A172 (cell line): Measurements from ENCODE around the gene C22orf23. TPM values are rescaled to one million over a fixed set of nuclear protein-coding genes. Genes with fewer than 3 reads are reported as not detected.
"Not testable (repeated sequence)": the region's sequence is repeated elsewhere in the genome, so short reads cannot be mapped to it uniquely, and the experiment has no call there.

Experiments used
- DNase-seq: peaks from one replicate; pipeline ENCODE4 v3.0.0-alpha.2; 2015; ENCODE audit warnings: low spot score
- total RNA-seq: library from RNA; depleted of rRNA; stranded (reverse); fragments of >200 nt; shearing (Covaris generic); gene quantifications from 2 replicates; pipeline ENCODE4 v1.2.3, GENCODE V29; 2014

C22orf23 gene
- total RNA-seq, 1 experiment from 2014 or later = 0.10 TPM

- no peak for DNase-seq
Observed at GRCh38 chr22:37954686-37955085, 1.3 kb upstream of the C22orf23 start.

- DNase-seq = no peak
Observed at GRCh38 chr22:37953062-37953436, 352 bp downstream of the C22orf23 start.

GRCh38 chr22:37952629-37953028, 772 bp downstream of the C22orf23 start:
- DNase-seq = not testable (repeated sequence)

GRCh38 chr22:37951305-37951704, 2.1 kb downstream of the C22orf23 start:
- DNase-seq = no peak

DNA sequence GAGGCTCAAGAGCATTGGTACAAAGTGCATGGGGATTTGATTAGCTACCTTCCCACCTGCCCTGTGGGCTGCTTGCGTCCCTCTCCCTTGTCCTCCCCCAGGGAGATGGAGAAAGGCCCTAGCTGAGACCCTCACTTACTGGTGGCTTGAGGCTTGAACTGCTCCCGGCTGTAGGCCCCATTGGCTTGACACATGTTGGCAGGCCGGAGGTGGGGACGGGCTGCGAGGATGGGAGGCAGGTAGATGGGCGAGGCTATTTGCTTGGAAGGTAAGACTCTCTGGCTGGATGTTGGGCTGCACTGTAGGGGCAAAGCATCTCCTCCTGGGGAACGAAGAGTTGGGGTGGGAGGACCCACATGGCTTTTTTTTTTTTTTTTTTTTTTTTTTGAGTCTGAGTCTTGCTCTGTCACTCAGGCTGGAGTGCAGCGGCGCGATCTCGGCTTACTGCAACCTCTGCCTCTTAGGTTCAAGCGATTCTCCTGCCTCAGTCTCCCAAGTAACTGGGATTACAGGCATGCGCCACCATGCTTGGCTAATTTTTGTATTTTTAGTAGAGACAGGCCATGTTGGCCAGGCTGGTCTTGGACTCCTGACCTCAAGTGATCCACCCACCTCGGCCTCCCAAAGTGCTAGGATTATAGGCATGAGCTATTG, 6.1 kb downstream of the C22orf23 start:
- DNase-seq = not testable (repeated sequence)

GRCh38 chr22:37944423-37944822, 9.0 kb downstream of the C22orf23 start:
- not testable (repeated sequence) for DNase-seq

- no peak for DNase-seq
Observed at GRCh38 chr22:37943825-37944198, 9.6 kb downstream of the C22orf23 start.

DNA sequence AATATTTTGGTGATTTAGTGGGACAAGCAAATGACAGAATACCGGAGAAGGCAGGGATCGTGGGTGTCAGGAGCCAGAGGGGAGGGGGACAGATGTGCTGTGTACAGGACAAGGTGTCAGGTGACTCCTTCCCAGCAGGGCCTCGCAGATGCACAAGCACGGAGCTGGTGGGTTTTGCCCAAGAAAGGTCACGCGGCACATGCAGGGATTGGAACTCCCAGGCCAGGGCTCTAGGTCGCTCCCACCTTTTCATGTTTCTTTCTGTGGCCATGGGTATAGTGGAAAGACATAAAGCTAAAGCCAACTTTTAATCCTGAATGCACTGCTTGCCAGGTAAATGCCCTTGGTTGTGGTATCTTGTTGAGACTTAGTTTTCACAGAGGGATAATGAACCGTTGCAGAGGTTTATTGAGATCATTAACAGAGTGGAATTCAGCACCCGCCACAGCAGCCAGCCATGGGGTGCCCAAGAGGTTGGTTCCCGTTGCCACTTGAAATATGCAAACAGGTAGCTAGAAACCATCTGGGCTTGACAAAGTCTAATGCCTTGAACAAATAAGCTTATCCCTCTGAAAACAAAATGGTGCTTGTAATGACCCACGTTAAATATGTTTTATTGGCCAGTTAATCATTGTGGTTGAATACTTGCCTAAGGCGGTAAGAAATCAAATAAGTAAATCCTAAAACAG, 10.1 kb downstream of the C22orf23 start:
- DNase-seq = no peak

GRCh38 chr22:37942133-37942532, 11.3 kb downstream of the C22orf23 start:
- no peak for DNase-seq

DNA sequence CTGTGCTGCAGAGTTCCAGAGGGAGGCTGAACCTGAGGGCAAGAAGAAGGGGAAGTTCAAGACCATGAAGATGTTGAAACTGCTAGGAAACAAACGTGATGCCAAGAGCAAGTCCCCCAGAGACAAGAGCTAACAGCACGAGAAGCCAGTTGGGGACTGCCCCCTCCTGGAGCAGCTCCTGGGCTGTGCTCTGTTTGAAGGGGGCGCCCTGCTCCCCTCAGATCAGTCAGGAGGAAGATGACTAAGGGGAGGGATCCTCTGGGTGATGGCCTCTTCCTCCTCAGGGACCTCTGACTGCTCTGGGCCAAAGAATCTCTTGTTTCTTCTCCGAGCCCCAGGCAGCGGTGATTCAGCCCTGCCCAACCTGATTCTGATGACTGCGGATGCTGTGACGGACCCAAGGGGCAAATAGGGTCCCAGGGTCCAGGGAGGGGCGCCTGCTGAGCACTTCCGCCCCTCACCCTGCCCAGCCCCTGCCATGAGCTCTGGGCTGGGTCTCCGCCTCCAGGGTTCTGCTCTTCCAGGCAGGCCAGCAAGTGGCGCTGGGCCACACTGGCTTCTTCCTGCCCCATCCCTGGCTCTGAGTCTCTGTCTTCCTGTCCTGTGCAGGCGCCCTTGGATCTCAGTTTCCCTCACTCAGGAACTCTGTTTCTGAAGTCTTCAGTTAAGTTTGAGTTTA, 12.6 kb downstream of the C22orf23 start:
- DNase-seq = no peak

DNA sequence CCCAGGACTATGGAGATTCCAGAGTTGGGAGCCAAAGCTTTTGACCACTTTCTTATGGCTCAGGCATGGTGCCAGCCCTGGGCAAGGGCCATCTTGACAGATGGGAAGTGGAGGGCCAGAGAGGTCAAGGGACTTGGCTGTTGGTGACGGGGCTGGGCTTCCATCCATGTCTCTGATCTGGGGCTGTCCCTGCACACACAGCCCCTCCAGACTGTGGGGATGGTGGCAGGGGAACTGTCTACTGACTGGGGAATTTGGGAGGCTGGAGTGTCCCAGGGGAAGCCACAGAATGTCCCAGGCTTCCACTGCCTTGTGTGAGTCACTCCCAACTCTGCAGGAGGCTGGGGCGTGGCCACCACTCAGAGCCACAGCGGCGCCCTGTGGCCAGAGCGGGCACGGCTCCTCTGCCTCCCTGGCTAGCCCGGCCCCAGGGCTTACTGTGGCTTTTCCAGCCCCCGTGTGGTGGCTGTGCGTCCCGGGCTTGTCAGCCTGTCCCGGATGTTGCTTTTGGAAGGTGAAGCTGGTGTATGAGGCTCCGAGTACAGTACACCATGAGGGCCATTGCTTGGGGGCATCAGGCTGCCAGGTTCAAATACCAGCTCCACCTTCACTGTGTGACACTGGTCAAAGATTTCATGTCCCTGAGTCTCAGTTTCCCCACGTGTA, 19.6 kb downstream of the C22orf23 start:
- peak; percentile 87 for DNase-seq

- DNase-seq = no peak
Observed at GRCh38 chr22:37932821-37933578, 20.4 kb downstream of the C22orf23 start.

GRCh38 chr22:37932401-37932800, 21.0 kb downstream of the C22orf23 start:
- no peak for DNase-seq

- DNase-seq = no peak
Observed at GRCh38 chr22:37931893-37932389, 21.5 kb downstream of the C22orf23 start.

DNA sequence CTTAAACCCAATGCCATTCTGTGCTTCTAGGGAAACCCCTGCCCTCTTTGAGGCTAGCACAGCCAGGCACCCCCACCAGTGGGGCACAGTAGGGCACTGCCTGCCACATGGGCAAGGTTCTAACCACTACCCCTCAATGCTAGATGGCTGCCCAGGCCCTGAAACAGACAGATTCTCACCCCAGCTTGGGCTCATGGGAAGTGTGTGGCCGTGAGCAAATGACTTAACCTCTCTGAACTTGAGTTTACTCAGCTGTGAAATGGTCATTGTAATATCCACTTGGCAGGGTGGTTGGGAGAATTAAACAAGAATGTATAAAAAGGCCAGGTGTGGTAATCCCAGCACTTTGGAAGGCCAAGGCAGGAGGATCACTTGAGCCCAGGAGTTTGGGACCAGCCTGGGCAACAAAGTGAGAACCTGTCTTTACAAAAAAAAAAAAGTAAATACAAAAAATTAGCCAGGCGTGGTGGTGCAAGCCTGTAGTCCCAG, 22.4 kb downstream of the C22orf23 start:
- no peak for DNase-seq

- peak; percentile 18 for DNase-seq
Observed at GRCh38 chr22:37930270-37930951, 23.0 kb downstream of the C22orf23 start.

- DNase-seq = no peak
Observed at GRCh38 chr22:37929390-37929789, 24.0 kb downstream of the C22orf23 start.

- DNase-seq = no peak
Observed at GRCh38 chr22:37927637-37927936, 25.8 kb downstream of the C22orf23 start.

GRCh38 chr22:37926771-37927636, 26.4 kb downstream of the C22orf23 start:
- DNase-seq = no peak

DNA sequence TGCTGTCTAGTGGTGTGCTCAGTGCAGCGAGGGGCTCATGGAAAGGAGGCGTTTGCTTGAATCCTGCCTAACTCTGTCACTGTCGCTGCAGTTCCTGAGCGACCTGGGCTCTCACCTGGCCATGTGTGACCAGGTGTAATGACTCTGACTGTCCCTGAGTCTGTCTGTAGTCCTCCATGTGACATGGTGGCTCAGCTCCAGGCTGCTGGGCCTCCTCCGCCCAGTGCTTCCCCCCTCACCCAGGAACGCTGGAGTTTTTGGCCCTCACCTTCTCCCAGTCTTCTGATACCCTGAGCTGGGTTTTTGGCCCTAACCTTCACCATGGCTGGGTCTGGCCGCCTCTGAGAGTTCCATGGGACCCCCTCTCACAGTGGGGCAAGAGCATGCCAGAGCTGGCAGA, 27.0 kb downstream of the C22orf23 start:
- DNase-seq = no peak
